Hippocampal formation (tissue), 2 donors: ENCODE results near the gene TVP23C.
"Not testable (repeated sequence)": the region's sequence is repeated elsewhere in the genome, so short reads cannot be mapped to it uniquely, and the experiment has no call there.

Experiments used
- DNase-seq, 2 donors: peaks; one replicate each; lab custom pipeline; 2025; lab: John Stamatoyannopoulos, UW

Gene TVP23C

GRCh38 chr17:15526292-15527218 lies 36.7 kb downstream of the TVP23C start:
- peak in 1 of 2 donors; percentile 81 for DNase-seq

GRCh38 chr17:15524990-15525985 lies 38.0 kb downstream of the TVP23C start:
- not testable (repeated sequence) for DNase-seq

- DNase-seq: no peak
Observed at GRCh38 chr17:15516150-15516549, 47.1 kb downstream of the TVP23C start.

- no peak for DNase-seq
Observed at GRCh38 chr17:15514469-15514868, 48.8 kb downstream of the TVP23C start.

- DNase-seq: no peak
Observed at GRCh38 chr17:15513856-15514459, 49.3 kb downstream of the TVP23C start.

GRCh38 chr17:15513058-15513791 lies 50.1 kb downstream of the TVP23C start:
- peak in 1 of 2 donors; percentile 80 for DNase-seq

GRCh38 chr17:15512071-15512709 lies 51.1 kb downstream of the TVP23C start:
- no peak for DNase-seq

- no peak for DNase-seq
Observed at GRCh38 chr17:15511142-15511541, 52.1 kb downstream of the TVP23C start.

- DNase-seq: no peak
Observed at GRCh38 chr17:15510361-15510760, 52.9 kb downstream of the TVP23C start.

- DNase-seq: no peak
Observed at GRCh38 chr17:15509095-15509494, 54.2 kb downstream of the TVP23C start.

GRCh38 chr17:15508466-15508865 lies 54.8 kb downstream of the TVP23C start:
- no peak for DNase-seq

GRCh38 chr17:15507896-15508295 lies 55.4 kb downstream of the TVP23C start:
- no peak for DNase-seq

GRCh38 chr17:15507001-15507400 lies 56.3 kb downstream of the TVP23C start:
- no peak for DNase-seq

GRCh38 chr17:15505708-15506107 lies 57.6 kb downstream of the TVP23C start:
- not testable (repeated sequence) for DNase-seq

- no peak for DNase-seq
Observed at GRCh38 chr17:15503731-15504130, 59.6 kb downstream of the TVP23C start.

- DNase-seq: peak; percentile 60 to 74
Observed at GRCh38 chr17:15502369-15503112, 60.7 kb downstream of the TVP23C start.

GRCh38 chr17:15501793-15502192 lies 61.5 kb downstream of the TVP23C start:
- no peak for DNase-seq

GRCh38 chr17:15501282-15501681 lies 62.0 kb downstream of the TVP23C start:
- DNase-seq: no peak

GRCh38 chr17:15498107-15498506 lies 65.2 kb downstream of the TVP23C start:
- DNase-seq: no peak
